Measurements from ENCODE around the gene WNT3. TPM values are rescaled to one million over a fixed set of nuclear protein-coding genes. Genes with fewer than 3 reads are reported as not detected.

Gene WNT3
- total RNA-seq = not detected

GRCh38 chr17:46818316-46818928 is at the start of gene WNT3:
Gene WNT3 (minus strand): TSS chr17:46818692. CDS start chr17:46818597, 95 bp downstream.
- Histone ChIP-seq H3K27me3 (peaks cover 37% of the 10 kb centered on the region), H3K9me3 (no peaks in the 10 kb centered on the region), H3K4me1 (peaks cover 6 to 8% of the 10 kb centered on the region in 2 donors), H3K4me3 (peak within 1 kb of the TSS; percentile 37 to 59), H3K27ac (no peak within 1 kb of the TSS), H3K36me3 (no peaks in the 10 kb centered on the region)
- no peak for TF ChIP-seq CTCF (IDR thresholded peaks at IDR 0.05)
- intact Hi-C loops (cut with DNase I) = no loop called here
- DNase-seq (ENCODE audit: low spot score in 2 of 2) = no peak

GRCh38 chr17:46866747-46867146 is 48.3 kb upstream of the WNT3 start:
- DNase-seq (ENCODE audit: low spot score in 2 of 2) = no peak
- H3K27ac ChIP-seq = no peak overlapping the region
- intact Hi-C loops (cut with DNase I) = no loop called here
- no peaks in the 10 kb centered on the region for H3K27me3 ChIP-seq
- no peak overlapping the region for H3K4me3 ChIP-seq
- no peaks in the 10 kb centered on the region for H3K36me3 ChIP-seq
- H3K4me1 ChIP-seq = no peaks in the 10 kb centered on the region
- TF ChIP-seq CTCF (IDR thresholded peaks at IDR 0.05) = no peak
- H3K9me3 ChIP-seq = no peaks in the 10 kb centered on the region

- H3K4me1 ChIP-seq = no peaks in the 10 kb centered on the region
- intact Hi-C loops (cut with DNase I) = no loop called here
- H3K4me3 ChIP-seq = no peak overlapping the region
- TF ChIP-seq CTCF (IDR thresholded peaks at IDR 0.05) = no peak
- H3K27me3 ChIP-seq = no peaks in the 10 kb centered on the region
- H3K36me3 ChIP-seq = no peaks in the 10 kb centered on the region
- no peaks in the 10 kb centered on the region for H3K9me3 ChIP-seq
- no peak for DNase-seq (ENCODE audit: low spot score in 2 of 2)
- H3K27ac ChIP-seq = no peak overlapping the region
Measured at GRCh38 chr17:46866325-46866724, 47.8 kb upstream of the WNT3 start.

GRCh38 chr17:46865100-46865499 is 46.6 kb upstream of the WNT3 start:
- no peaks in the 10 kb centered on the region for H3K9me3 ChIP-seq
- no peaks in the 10 kb centered on the region for H3K36me3 ChIP-seq
- no peak for TF ChIP-seq CTCF (IDR thresholded peaks at IDR 0.05)
- no peaks in the 10 kb centered on the region for H3K27me3 ChIP-seq
- no peak overlapping the region for H3K27ac ChIP-seq
- no peaks in the 10 kb centered on the region for H3K4me1 ChIP-seq
- no peak for DNase-seq (ENCODE audit: low spot score in 2 of 2)
- intact Hi-C loops (cut with DNase I) = no loop called here
- H3K4me3 ChIP-seq = no peak overlapping the region

GRCh38 chr17:46863383-46864121 is 45.1 kb upstream of the WNT3 start:
- H3K27me3 ChIP-seq = no peaks in the 10 kb centered on the region
- H3K36me3 ChIP-seq = no peaks in the 10 kb centered on the region
- intact Hi-C loops (cut with DNase I) = no loop called here

More at GRCh38 chr17:46863383-46864121, 45.1 kb upstream of the WNT3 start:
- no peak for DNase-seq (ENCODE audit: low spot score in 2 of 2)
- H3K27ac ChIP-seq = no peak overlapping the region
- no peak for TF ChIP-seq CTCF (IDR thresholded peaks at IDR 0.05)
- no peaks in the 10 kb centered on the region for H3K9me3 ChIP-seq
- H3K4me1 ChIP-seq = no peaks in the 10 kb centered on the region
- no peak overlapping the region for H3K4me3 ChIP-seq

Data from ascending aorta (tissue), 2 donors.